Measurements from ENCODE around the gene SYTL5.

The SYTL5 gene

DNA sequence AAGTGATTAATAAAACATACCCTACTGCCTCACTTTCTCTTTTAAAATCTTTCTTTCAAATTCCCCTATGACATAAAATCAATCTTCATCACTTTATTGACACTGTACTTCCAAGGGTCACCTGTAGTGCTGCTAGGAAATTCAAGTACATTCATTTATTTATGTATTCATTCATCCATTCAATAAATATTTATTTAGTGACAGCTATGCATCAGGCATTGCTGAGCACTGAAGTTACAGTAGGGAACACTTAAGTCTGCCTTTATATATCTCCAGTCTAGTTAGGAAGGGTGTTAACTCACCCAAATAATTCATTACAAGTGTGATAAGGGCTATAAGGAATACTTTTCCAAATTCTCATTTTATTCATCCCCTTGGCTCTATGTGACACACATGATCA lies 2.3 kb downstream of the SYTL5 start:
- DNase-seq (ENCODE audit: low read depth): no peak
- no peak overlapping the region for H3K4me3 ChIP-seq (ENCODE audit: low read depth, low read length)

DNA sequence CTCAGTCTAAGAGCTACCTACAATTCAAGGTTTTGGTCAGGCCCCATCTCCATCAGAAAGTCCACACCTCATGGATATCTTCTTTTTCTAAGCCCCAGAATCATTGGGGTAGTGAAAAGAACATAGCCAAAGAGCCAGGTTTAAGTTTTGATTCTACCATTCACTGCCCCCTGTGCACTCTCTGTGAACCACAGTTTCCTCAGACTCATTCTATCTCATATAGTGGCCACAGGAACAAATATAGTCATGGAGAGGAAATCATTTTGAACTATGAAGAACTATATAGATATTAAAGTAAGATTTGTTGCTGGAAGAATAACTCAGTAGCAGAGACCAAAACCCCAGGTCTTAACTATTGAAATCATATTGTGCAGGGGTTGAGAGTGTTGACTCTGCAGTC lies 3.3 kb downstream of the SYTL5 start:
- no peak for DNase-seq (ENCODE audit: low read depth)
- H3K4me3 ChIP-seq (ENCODE audit: low read depth, low read length): no peak overlapping the region

DNA sequence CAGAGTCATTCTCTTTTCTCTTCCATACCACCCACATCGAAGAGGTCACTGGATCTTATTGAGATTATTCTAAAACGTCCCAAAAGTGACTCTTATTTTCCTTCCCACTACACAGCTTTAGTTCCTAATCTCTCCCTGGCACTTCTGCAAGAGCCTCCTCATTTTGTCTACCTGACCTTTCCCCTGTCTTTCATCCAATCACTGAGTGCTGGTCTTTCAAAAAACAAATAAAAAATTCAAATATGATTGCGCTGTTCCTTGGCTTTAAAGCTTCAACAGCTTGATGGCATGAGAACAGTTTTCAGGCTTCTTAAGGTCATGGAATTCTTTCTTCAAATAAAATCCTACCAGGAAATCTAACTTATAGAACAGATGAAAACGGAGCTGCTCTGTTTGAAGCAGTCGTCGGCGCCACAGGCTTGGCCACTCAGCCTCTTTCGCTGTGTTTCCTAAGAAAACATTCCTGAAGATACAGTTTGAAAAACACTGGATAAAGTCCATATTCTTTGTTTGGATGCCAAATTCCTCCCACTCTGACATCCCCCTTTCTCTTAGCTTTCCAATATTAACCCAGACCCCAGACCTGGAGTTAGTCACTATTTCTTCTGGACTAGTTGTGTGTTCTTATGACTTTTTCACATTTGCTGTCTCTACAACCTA lies 12.5 kb downstream of the SYTL5 start:
- DNase-seq (ENCODE audit: low read depth): no peak
- H3K4me3 ChIP-seq (ENCODE audit: low read depth, low read length): no peak overlapping the region

DNA sequence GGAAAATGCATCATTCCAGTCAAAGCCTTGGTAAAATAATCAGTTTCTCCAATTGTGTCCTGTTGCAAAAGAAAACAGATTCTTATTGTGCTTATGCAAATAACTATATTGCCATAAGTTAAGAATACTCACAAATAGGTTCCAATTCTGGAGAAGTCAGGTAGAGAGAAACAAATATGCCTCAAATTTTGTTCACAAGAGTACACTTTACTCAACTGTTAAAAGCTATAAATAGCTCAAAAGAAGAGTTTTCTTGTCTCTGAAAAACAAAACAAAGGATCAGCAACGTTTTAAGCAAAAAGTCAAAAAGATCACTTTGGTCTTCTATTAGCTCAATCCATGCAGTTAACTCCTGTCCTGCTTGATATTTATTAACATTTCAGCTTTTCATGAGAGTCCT lies 21.9 kb downstream of the SYTL5 start:
- no peak for DNase-seq (ENCODE audit: low read depth)
- H3K4me3 ChIP-seq (ENCODE audit: low read depth, low read length): no peak overlapping the region

DNA sequence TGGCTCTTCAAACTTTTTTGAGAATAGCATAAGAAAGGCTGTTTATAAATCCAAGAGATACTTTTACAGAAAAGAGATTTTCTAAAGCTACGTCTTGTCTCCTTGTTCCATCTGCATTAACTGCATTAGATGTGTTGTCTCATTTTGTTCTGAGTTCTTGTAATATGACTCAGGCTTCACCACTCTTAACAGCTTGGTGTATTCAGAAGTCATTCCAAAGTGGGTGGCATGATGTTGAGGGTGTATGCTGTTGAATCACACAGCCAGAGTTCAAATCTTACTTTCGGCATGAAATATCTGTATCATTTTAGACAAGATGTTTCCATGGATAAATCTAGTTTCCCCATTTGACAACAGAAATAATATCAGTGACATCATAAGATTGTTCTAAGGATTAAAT lies 30.1 kb downstream of the SYTL5 start:
- no peak for DNase-seq (ENCODE audit: low read depth)
- no peak overlapping the region for H3K4me3 ChIP-seq (ENCODE audit: low read depth, low read length)

DNA sequence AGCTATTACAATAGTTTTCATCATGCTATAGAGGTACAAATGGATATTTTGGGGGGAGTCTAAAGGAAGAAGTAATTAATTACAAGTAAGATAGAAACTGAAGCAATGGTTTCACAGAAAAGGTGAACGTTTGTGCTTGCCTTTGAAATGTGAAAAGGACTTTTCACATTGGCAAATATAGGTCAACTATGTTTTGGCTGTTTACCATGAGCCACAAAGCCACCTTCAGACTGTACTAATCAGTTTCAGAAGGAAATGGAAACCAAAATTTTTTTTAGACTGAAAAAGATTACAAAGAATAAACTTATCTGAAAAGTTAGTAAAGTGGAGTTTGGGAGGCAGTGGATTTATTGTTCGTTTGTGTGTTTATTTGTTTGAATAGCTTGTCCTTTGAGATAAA lies 32.1 kb downstream of the SYTL5 start:
- DNase-seq (ENCODE audit: low read depth): no peak

DNA sequence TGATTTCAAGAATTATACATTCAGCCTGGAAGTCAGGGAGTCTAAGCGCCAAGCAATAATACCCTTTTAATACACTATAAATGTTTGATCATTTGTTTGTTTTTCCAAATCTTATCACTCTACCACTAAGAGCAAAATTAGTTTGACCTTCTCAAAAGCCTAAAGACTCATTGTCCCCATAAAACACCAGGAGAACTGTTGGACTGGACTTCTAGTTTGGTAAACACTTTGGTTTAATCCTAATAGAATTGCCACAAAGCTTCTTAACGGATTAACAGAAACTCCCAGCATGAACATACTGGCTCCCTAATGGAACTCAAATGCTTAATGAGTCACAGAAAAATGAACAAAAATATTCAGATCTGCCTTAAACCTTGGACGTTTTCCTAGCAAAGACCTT lies 34.9 kb downstream of the SYTL5 start:
- no peak for DNase-seq (ENCODE audit: low read depth)
- no peak overlapping the region for H3K4me3 ChIP-seq (ENCODE audit: low read depth, low read length)

More for the DNA sequence above, 32.1 kb downstream of the SYTL5 start:
- no peak overlapping the region for H3K4me3 ChIP-seq (ENCODE audit: low read depth, low read length)

- H3K4me3 ChIP-seq (ENCODE audit: low read depth, low read length): no peak overlapping the region
- no peak for DNase-seq (ENCODE audit: low read depth)
Observed at GRCh38 chrX:38044701-38045100, 38.3 kb downstream of the SYTL5 start.

DNA sequence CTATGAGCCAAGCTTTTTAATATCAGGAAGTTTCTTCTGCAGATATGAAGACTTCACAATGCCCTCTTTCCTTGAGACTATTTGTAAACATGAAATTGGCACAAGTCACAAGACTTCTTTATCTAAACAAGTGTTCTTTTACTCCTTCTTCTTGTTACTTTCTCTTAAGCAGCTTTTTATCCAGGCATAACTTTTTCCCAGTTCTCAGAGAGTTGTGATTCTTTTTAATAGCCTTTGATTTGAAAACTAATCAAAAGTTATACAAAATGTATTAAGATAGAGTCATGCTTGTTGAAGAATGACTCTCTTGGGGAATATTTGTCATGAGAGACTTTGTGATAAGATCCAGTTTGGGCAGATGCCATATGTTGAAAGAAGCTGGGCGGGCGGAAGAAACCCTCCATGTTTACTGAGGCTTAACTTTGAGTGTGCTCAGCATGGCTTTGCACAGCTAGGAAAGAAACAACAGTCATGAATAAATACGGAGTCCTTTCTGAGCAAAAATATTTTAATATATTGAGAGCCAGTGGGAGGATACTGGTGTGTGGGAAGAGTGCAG lies 39.3 kb downstream of the SYTL5 start:
- DNase-seq (ENCODE audit: low read depth): no peak
- no peak overlapping the region for H3K4me3 ChIP-seq (ENCODE audit: low read depth, low read length)

DNA sequence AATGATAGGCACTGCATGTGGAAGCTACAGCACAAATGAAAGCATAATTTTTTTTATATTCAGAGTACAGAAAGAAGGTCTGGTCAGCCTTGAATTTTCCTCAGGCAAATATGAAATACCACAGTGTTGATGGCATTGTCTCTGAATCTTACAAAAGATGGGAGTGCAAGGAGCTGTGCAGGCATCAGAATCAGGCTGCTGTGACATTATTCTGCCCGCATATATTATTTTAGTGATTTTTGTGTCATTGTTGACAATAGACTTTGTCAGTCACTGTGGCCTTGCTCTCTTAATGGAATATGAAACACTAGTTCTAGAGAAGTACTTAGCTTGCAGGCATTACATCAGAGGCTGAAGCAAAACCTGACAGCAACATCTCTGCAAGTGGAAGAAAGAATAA lies 42.5 kb downstream of the SYTL5 start:
- DNase-seq (ENCODE audit: low read depth): no peak
- no peak overlapping the region for H3K4me3 ChIP-seq (ENCODE audit: low read depth, low read length)

DNA sequence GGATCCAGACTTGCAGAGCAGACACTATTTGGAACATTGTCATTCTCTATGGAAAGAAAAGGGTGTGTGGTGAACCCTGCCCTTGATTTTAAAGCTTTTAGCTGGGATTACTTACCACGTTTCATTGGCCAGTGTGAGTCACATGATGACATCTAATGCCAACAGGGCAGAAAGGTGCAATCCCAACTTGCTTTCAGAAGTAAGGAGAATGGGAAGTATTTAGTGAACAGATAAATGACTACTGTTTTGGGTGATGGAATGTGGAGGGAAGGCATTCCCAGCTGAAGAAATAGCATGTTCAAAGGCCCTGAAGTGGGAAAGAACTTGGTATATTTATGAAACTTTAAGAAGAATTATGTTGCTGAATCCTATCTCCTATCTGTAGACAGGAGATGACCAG lies 44.5 kb downstream of the SYTL5 start:
- H3K4me3 ChIP-seq (ENCODE audit: low read depth, low read length): no peak overlapping the region
- no peak for DNase-seq (ENCODE audit: low read depth)

GRCh38 chrX:38052096-38052495 lies 45.7 kb downstream of the SYTL5 start:
- DNase-seq (ENCODE audit: low read depth): peak; percentile 86

GRCh38 chrX:38055170-38055847 lies 49.0 kb downstream of the SYTL5 start:
- peak; percentile 51 for DNase-seq (ENCODE audit: low read depth)

More at GRCh38 chrX:38052096-38052495, 45.7 kb downstream of the SYTL5 start:
- H3K4me3 ChIP-seq (ENCODE audit: low read depth, low read length): no peak overlapping the region

DNA sequence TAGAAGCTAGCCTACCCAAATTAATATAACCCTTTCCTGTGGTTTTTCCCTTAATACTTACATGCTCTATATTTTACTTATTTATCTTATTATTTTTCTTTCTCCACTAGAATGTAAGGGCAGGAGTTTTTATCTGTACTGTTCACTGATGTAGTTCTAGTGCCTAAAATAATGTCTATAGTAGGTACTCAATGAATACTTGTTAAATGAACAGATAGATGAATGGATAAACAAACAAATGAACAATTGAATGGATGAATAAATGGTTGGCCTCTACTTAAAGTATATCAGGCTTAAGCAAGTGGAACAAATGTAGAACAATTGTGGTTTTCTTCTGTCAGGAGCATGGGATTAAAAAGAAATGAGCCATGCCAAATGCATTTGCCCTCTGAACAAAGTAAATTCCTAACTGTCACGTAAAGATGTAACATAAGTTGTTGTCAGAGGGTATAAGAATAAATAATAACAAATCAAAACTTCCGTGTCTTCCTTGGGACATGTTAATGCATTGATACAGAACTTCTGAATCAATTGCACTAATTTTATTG lies 54.1 kb downstream of the SYTL5 start:
- H3K4me3 ChIP-seq (ENCODE audit: low read depth, low read length): no peak overlapping the region
- no peak for DNase-seq (ENCODE audit: low read depth)

More at GRCh38 chrX:38055170-38055847, 49.0 kb downstream of the SYTL5 start:
- H3K4me3 ChIP-seq (ENCODE audit: low read depth, low read length): no peak overlapping the region

DNA sequence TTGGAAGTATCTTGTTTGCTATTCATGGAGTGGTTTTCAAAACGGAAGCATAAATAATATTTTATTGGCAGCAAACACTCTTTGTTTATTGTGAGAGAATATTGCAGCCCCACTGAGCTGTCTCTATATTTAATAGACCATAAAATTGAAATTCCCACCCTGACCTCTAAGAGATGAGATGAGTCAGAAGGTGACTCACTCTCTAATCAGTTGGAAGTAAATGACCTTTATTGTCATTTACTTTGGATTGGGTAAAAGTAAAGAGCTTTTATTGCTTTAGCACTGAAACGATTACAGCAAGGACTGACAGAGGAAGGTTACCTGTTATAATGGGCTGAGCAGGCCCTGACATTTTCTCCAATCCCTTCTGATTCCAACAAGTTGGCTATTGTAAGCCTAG lies 55.0 kb downstream of the SYTL5 start:
- DNase-seq (ENCODE audit: low read depth): no peak
- no peak overlapping the region for H3K4me3 ChIP-seq (ENCODE audit: low read depth, low read length)

DNA sequence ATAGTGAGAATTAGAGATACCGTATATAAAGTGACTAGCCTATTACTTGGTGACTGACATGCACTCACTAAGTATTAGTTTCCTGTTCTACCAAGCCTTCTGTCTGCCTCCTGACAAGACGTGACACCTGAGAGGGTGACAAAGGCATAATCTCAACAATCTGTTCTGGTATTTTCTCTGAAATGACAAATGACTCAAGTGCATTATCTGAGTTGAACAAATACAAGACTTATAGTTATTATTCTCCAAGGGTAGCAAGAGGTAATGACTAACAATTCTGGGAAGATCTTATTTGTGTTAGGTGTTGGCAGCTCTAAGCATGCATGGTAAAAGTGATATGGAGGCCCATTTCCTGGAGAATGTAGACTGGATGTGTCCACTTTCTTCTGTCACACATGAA lies 60.6 kb downstream of the SYTL5 start:
- no peak overlapping the region for H3K4me3 ChIP-seq (ENCODE audit: low read depth, low read length)
- DNase-seq (ENCODE audit: low read depth): no peak

- DNase-seq (ENCODE audit: low read depth): no peak
- no peak overlapping the region for H3K4me3 ChIP-seq (ENCODE audit: low read depth, low read length)
Observed at GRCh38 chrX:38069273-38069672, 62.9 kb downstream of the SYTL5 start.

DNA sequence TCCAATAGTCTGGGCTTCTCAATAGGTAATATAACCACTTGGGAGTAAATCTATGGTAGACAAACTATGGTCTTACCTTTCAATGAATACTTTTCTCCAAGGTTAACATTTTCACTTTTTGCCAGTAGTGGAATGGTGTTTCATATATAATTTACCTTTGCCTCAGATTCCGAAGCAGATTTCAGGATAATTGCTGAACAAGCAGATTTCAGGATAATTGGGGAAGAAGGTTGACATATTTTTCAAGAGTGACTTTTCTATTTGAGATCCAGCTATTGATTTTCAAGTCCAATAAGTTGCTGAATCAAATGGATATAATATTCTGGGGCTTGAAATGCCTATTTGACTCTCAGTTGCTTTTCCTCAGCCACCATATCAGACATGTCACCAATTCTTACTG lies 63.6 kb downstream of the SYTL5 start:
- no peak overlapping the region for H3K4me3 ChIP-seq (ENCODE audit: low read depth, low read length)
- no peak for DNase-seq (ENCODE audit: low read depth)

- no peak overlapping the region for H3K4me3 ChIP-seq (ENCODE audit: low read depth, low read length)
- DNase-seq (ENCODE audit: low read depth): no peak
Observed at GRCh38 chrX:38079463-38079862, 73.1 kb downstream of the SYTL5 start.

GRCh38 chrX:38080808-38081207 lies 74.5 kb downstream of the SYTL5 start:
- no peak for DNase-seq (ENCODE audit: low read depth)
- H3K4me3 ChIP-seq (ENCODE audit: low read depth, low read length): no peak overlapping the region

DNA sequence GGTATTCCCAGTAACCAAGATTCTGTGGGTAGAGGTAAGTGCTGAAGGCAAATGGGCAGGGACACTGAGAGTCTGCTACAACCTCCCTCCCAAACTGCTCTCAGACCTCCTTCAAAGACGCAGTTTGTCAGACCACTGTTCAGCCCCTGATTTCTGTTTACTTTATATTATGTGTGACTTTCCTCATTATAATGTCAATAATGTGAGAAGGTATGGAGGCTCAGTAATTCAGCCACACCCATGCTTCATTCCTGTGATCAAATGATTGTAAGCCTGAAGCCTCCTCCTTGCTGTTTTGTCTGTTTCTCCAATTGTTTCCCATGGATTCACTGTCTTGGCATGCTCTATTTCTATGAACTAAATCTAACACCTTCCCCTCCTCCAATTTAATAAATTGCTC lies 75.6 kb downstream of the SYTL5 start:
- no peak overlapping the region for H3K4me3 ChIP-seq (ENCODE audit: low read depth, low read length)
- DNase-seq (ENCODE audit: low read depth): no peak
